Measurements from ENCODE around the gene MEGF10.
A peak's percentile ranks its signal among the peaks of the same experiment; 100 is the strongest.

The MEGF10 gene

DNA sequence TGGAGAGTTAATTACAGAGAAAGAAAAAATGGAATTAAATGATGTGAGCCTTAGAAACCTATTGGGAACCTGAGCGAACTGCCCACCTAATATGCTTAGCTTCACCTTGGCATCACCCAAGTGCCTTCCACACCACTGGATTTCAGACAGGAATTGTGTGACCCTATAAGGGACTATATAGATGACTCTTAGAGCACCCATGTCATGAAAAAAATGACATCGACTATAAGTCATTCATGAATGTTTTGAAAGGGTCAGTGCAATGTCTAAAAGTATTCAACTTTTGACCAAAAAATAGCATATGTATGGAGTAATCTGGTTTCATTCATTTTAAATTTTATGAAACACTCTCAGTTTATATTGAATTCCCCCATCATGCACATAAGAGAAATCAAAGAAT is 145.2 kb downstream of the MEGF10 start:
- Histone ChIP-seq H3K4me3 (ENCODE audit: low read depth, low read length, poor library complexity, severe bottlenecking) (no peak overlapping the region), H3K4me1 (ENCODE audit: insufficient read depth, low read length, severe bottlenecking) (no peaks in the 10 kb centered on the region), H4K20me1 (ENCODE audit: insufficient read depth, low read length) (no peaks in the 10 kb centered on the region), H3F3A (ENCODE audit: insufficient read depth, low read length) (no peaks in the 10 kb centered on the region), H3K36me3 (ENCODE audit: insufficient read depth, low read length) (no peaks in the 10 kb centered on the region), H3K4me2 (ENCODE audit: low read length) (no peak overlapping the region), H3K9me3 (ENCODE audit: low read length) (no peaks in the 10 kb centered on the region), H3K9ac (ENCODE audit: low read length) (no peak overlapping the region), H3K27ac (ENCODE audit: low read depth, low read length, poor library complexity, severe bottlenecking) (no peak overlapping the region), H3K27me3 (ENCODE audit: insufficient read depth, low read length) (no peaks in the 10 kb centered on the region), H2AFZ (ENCODE audit: low read length) (no peak overlapping the region), H3K9me2 (ENCODE audit: low read depth, low read length) (no peaks in the 10 kb centered on the region), H3K79me2 (ENCODE audit: insufficient read depth, low read length) (no peaks in the 10 kb centered on the region)
- TF ChIP-seq EZH2 (IDR thresholded peaks at IDR 0.05; ENCODE audit: borderline replicate concordance, low read length) = no peak

DNA sequence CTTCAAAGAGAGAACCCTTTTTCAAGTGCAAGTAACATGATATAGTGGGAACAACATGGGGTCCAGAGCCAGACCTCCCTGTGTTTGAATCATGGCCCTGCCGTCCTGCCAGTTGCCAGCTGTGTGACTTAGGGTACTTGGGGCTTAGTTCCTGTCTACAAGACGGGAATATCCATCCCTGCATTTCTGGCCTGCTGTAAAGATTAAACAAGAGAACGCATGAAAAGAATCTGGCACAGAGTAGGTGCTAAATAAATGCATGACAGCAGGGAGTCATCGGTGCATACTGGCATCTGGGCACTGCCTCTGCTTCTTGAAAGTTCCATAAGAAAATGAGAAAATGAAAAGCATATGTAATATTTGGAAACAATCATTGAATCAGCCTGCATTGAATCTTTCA is 149.0 kb downstream of the MEGF10 start:
- Histone ChIP-seq H3F3A (ENCODE audit: insufficient read depth, low read length) (no peaks in the 10 kb centered on the region), H3K9ac (ENCODE audit: low read length) (no peak overlapping the region), H2AFZ (ENCODE audit: low read length) (no peak overlapping the region), H3K9me2 (ENCODE audit: low read depth, low read length) (no peaks in the 10 kb centered on the region), H4K20me1 (ENCODE audit: insufficient read depth, low read length) (no peaks in the 10 kb centered on the region), H3K9me3 (ENCODE audit: low read length) (no peaks in the 10 kb centered on the region), H3K79me2 (ENCODE audit: insufficient read depth, low read length) (no peaks in the 10 kb centered on the region), H3K27ac (ENCODE audit: low read depth, low read length, poor library complexity, severe bottlenecking) (no peak overlapping the region), H3K27me3 (ENCODE audit: insufficient read depth, low read length) (no peaks in the 10 kb centered on the region), H3K4me3 (ENCODE audit: low read depth, low read length, poor library complexity, severe bottlenecking) (no peak overlapping the region), H3K4me2 (ENCODE audit: low read length) (no peak overlapping the region), H3K36me3 (ENCODE audit: insufficient read depth, low read length) (no peaks in the 10 kb centered on the region), H3K4me1 (ENCODE audit: insufficient read depth, low read length, severe bottlenecking) (no peaks in the 10 kb centered on the region)
- TF ChIP-seq, protein P1, sequence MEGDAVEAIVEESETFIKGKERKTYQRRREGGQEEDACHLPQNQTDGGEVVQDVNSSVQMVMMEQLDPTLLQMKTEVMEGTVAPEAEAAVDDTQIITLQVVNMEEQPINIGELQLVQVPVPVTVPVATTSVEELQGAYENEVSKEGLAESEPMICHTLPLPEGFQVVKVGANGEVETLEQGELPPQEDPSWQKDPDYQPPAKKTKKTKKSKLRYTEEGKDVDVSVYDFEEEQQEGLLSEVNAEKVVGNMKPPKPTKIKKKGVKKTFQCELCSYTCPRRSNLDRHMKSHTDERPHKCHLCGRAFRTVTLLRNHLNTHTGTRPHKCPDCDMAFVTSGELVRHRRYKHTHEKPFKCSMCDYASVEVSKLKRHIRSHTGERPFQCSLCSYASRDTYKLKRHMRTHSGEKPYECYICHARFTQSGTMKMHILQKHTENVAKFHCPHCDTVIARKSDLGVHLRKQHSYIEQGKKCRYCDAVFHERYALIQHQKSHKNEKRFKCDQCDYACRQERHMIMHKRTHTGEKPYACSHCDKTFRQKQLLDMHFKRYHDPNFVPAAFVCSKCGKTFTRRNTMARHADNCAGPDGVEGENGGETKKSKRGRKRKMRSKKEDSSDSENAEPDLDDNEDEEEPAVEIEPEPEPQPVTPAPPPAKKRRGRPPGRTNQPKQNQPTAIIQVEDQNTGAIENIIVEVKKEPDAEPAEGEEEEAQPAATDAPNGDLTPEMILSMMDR (IDR thresholded peaks at IDR 0.05; ENCODE audit: low read length) = no peak
- TF ChIP-seq EZH2 (IDR thresholded peaks at IDR 0.05; ENCODE audit: borderline replicate concordance, low read length) = no peak

DNA sequence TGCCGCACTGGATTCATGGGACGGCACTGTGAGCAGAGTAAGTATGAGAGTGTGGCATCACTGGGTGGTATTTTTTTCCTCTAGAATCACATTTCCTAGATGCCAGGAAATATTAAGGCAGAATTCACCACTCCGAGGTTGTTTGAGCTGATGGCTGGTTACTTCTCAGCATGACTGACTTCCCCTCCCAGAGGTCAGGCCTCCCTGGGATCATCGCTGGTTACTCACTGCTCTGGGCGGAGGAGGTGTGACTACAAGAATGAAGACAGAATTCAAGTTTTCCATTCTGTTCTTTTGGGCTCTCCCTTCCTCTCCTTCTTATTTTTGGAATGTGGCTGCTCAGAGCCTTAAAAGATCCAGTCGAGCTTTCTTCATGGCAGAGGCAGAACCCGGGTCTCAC is 150.2 kb downstream of the MEGF10 start:
- Histone ChIP-seq H3K4me1 (ENCODE audit: insufficient read depth, low read length, severe bottlenecking) (no peaks in the 10 kb centered on the region), H3K9ac (ENCODE audit: low read length) (no peak overlapping the region), H3K27me3 (ENCODE audit: insufficient read depth, low read length) (no peaks in the 10 kb centered on the region), H4K20me1 (ENCODE audit: insufficient read depth, low read length) (no peaks in the 10 kb centered on the region), H3K4me3 (ENCODE audit: low read depth, low read length, poor library complexity, severe bottlenecking) (no peak overlapping the region), H3K4me2 (ENCODE audit: low read length) (no peak overlapping the region), H3K9me3 (ENCODE audit: low read length) (no peaks in the 10 kb centered on the region), H3F3A (ENCODE audit: insufficient read depth, low read length) (no peaks in the 10 kb centered on the region), H2AFZ (ENCODE audit: low read length) (no peak overlapping the region), H3K36me3 (ENCODE audit: insufficient read depth, low read length) (no peaks in the 10 kb centered on the region), H3K9me2 (ENCODE audit: low read depth, low read length) (no peaks in the 10 kb centered on the region), H3K79me2 (ENCODE audit: insufficient read depth, low read length) (no peaks in the 10 kb centered on the region), H3K27ac (ENCODE audit: low read depth, low read length, poor library complexity, severe bottlenecking) (no peak overlapping the region)
- TF ChIP-seq, protein P1 (IDR thresholded peaks at IDR 0.05; ENCODE audit: low read length) = no peak
- no peak for TF ChIP-seq EZH2 (IDR thresholded peaks at IDR 0.05; ENCODE audit: borderline replicate concordance, low read length)

DNA sequence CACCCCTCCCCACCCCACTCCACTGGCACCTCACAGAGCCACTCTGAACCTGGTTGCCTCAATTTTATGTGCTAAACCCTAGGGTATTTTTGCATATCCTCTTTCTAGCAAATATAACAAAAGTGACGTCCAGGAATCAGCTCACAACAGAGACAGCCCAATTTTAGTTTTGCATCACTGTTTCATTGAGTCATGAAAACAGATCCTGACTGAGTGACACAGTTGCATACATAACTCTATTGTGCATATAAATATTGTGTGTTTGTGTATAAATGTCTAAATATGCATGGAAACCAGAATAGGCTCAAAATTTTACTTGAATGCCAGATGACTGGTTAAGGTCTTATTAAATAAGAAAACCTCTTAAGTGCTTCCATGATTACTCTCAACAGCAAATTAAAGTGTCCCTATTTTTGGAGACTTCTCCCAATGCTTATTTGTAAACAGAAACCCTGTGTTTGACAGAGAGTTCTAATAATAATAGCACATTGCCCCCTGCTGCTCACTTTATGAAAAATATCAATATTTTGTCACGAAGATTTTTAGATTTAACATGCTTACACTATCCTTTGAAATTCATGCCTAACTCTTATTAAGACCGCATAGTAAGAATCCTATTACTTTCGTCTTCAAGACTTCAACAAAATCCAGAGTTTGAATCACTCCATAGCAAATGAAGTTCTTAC is 151.3 kb downstream of the MEGF10 start:
- H3K27me3 ChIP-seq (ENCODE audit: insufficient read depth, low read length) = no peaks in the 10 kb centered on the region
- H3K27ac ChIP-seq (ENCODE audit: low read depth, low read length, poor library complexity, severe bottlenecking) = no peak overlapping the region
- no peaks in the 10 kb centered on the region for H3K9me3 ChIP-seq (ENCODE audit: low read length)
- H3K36me3 ChIP-seq (ENCODE audit: insufficient read depth, low read length) = no peaks in the 10 kb centered on the region
- H3K4me2 ChIP-seq (ENCODE audit: low read length) = no peak overlapping the region
- no peak overlapping the region for H3K4me3 ChIP-seq (ENCODE audit: low read depth, low read length, poor library complexity, severe bottlenecking)
- H4K20me1 ChIP-seq (ENCODE audit: insufficient read depth, low read length) = no peaks in the 10 kb centered on the region
- H3K4me1 ChIP-seq (ENCODE audit: insufficient read depth, low read length, severe bottlenecking) = no peaks in the 10 kb centered on the region
- no peaks in the 10 kb centered on the region for H3K9me2 ChIP-seq (ENCODE audit: low read depth, low read length)
- no peak overlapping the region for H2AFZ ChIP-seq (ENCODE audit: low read length)
- no peaks in the 10 kb centered on the region for H3K79me2 ChIP-seq (ENCODE audit: insufficient read depth, low read length)
- TF ChIP-seq EZH2 (IDR thresholded peaks at IDR 0.05; ENCODE audit: borderline replicate concordance, low read length) = no peak
- TF ChIP-seq, protein P1 (IDR thresholded peaks at IDR 0.05; ENCODE audit: low read length) = peak; percentile 45
- H3F3A ChIP-seq (ENCODE audit: insufficient read depth, low read length) = no peaks in the 10 kb centered on the region
- H3K9ac ChIP-seq (ENCODE audit: low read length) = no peak overlapping the region
